PC-3 (cell line): ENCODE data around the gene ACER1. TPM values are rescaled to one million over a fixed set of nuclear protein-coding genes. Genes with fewer than 3 reads are reported as not detected.
A peak's percentile ranks its signal among the peaks of the same experiment; 100 is the strongest.

Experiments
- ATAC-seq: fragments of 200-7000 bp; cut with Tn5 transposase; 2 replicates; pipeline ENCODE4 v1.9.1; 2020; ENCODE audit warnings: mild to moderate bottlenecking, moderate library complexity
- BruUV-seq: library from RNA; stranded (reverse); fragments of 400-500 nt; replicated peaks from 2 replicates; lab custom pipeline; 2021; lab: Mats Ljungman, UMichigan
- CTCF ChIA-PET: fragments of 300-600 bp; sonication (Branson Sonifier 250); formaldehyde crosslinking; loops from one replicate; lab custom pipeline; 2022; ENCODE audit warnings: antibody characterized with exemption; lab: Charles Lee
- POLR2A ChIA-PET: fragments of 300-600 bp; sonication (Branson Sonifier 250); formaldehyde crosslinking; loops from one replicate; lab custom pipeline; 2022; ENCODE audit warnings: antibody characterized with exemption; ENCODE audit not compliant: unreplicated experiment; lab: Charles Lee
- DNase-seq: peaks from one replicate; pipeline ENCODE4 v3.0.0-alpha.2; 2015
- H2AFZ ChIP-seq: fragments of 300-600 bp; sonication (generic); 2 replicates; pipeline ENCODE4 v1.6.0; 2016; ENCODE audit warnings: antibody characterized with exemption, low read length
- H3F3A ChIP-seq: fragments of 300-600 bp; sonication (generic); one replicate; pipeline ENCODE4 v1.6.0; 2017; ENCODE audit warnings: antibody characterized with exemption, low read length, control low read depth, mild to moderate bottlenecking; ENCODE audit not compliant: unreplicated experiment
- H3K27ac ChIP-seq: fragments of 300-600 bp; sonication (generic); 2 replicates; pipeline ENCODE4 v1.5.1; 2016; ENCODE audit warnings: mild to moderate bottlenecking, low read length
- H3K27me3 ChIP-seq: fragments of 300-600 bp; sonication (generic); 2 replicates; pipeline ENCODE4 v1.6.1; 2016; ENCODE audit warnings: low read length, mixed read lengths
- H3K36me3 ChIP-seq: fragments of 300-600 bp; sonication (generic); 2 replicates; pipeline ENCODE4 v1.6.1; 2016; ENCODE audit warnings: low read depth, mixed run types, low read length, mixed read lengths
- H3K4me1 ChIP-seq: fragments of 300-600 bp; sonication (generic); 2 replicates; pipeline ENCODE4 v1.5.1; 2016; ENCODE audit warnings: low read length; ENCODE audit not compliant: insufficient read depth
- H3K4me2 ChIP-seq: fragments of 300-600 bp; sonication (generic); 2 replicates; pipeline ENCODE4 v1.6.0; 2016; ENCODE audit warnings: low read length
- H3K4me3 ChIP-seq: fragments of 300-600 bp; sonication (generic); 2 replicates; pipeline ENCODE4 v1.5.1; 2016; ENCODE audit warnings: mild to moderate bottlenecking, low read length, mixed read lengths
- H3K79me2 ChIP-seq: fragments of 300-600 bp; sonication (generic); 2 replicates; pipeline ENCODE4 v1.6.1; 2017; ENCODE audit warnings: low read length, mixed read lengths
- H3K9ac ChIP-seq: fragments of 300-600 bp; sonication (generic); 2 replicates; pipeline ENCODE4 v1.6.0; 2016; ENCODE audit warnings: mild to moderate bottlenecking, low read length
- H3K9me2 ChIP-seq: fragments of 300-600 bp; sonication (generic); replicated peaks from 2 replicates; pipeline ENCODE4 v1.6.1; 2016; ENCODE audit warnings: mixed run types, low read length, mixed read lengths
- H3K9me3 ChIP-seq: fragments of 300-600 bp; sonication (generic); 2 replicates; pipeline ENCODE4 v1.6.1; 2016; ENCODE audit warnings: low read length, mixed read lengths
- H4K20me1 ChIP-seq: fragments of 300-600 bp; sonication (generic); 2 replicates; pipeline ENCODE4 v1.6.1; 2016; ENCODE audit warnings: low read length, mixed read lengths
- EZH2 ChIP-seq: fragments of 300-600 bp; sonication (generic); IDR thresholded peaks from one replicate; pipeline ENCODE4 v1.6.1; 2017; ENCODE audit warnings: antibody characterized with exemption, mild to moderate bottlenecking, low read length; ENCODE audit not compliant: unreplicated experiment
- EZH2phosphoT487 ChIP-seq: fragments of 300-600 bp; sonication (generic); IDR thresholded peaks from 2 replicates; pipeline ENCODE4 v1.6.1; 2018; ENCODE audit warnings: mild to moderate bottlenecking, antibody characterized with exemption, low read length, borderline replicate concordance
- intact Hi-C: fragments of 100-400 bp; cut with micrococcal nuclease; formaldehyde crosslinking; loops from 2 replicates; pipeline ENCODE4 v1.9.0; 2023
- total RNA-seq: library from RNA; depleted of rRNA; stranded (reverse); fragments of >200 nt; gene quantifications from 2 replicates; pipeline ENCODE4 v1.2.3, GENCODE V29; 2014
- TF ChIP-seq, protein P1 (sequence below): fragments of 300-600 bp; sonication (generic); conservative IDR thresholded peaks from 2 replicates; pipeline ENCODE4 v1.5.1; 2017; ENCODE audit warnings: antibody characterized with exemption, low read depth, mild to moderate bottlenecking, low read length

The ACER1 gene
- total RNA-seq, 1 experiment from 2014 or later: not detected

DNA sequence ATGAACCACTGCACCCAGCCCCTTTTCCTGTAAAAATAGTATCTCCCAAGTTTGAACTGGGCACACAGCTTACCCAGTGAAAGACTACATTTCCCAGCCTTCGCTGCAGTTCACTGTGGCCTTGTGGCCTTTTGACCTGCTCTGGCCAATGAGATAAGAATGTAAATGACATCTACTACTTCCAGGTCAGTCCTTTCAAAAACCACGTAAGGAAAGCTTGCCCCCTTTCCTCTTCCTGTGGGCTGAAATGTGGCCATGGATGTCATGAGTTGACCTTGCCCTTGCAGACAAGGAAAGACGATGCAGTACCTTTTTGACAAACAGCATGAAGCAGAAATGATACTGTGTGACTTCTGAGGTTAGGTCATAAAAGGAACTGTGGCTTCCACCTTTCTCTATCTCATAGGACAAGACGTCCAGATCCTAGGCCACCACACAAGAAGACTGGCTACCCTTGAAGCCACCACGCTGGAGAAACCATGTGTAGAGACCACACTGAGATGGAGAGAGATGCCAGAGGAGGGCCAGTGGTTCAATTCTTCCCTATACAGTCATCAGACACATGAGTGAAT is 19.9 kb downstream of the ACER1 start:
- Histone ChIP-seq H2AFZ (no peak overlapping the region), H3K9me2 (no peaks in the 10 kb centered on the region), H3K27ac (no peak overlapping the region), H3K4me1 (no peaks in the 10 kb centered on the region), H3K4me3 (no peak overlapping the region), H3K27me3 (peaks cover 5% of the 10 kb centered on the region), H4K20me1 (no peaks in the 10 kb centered on the region), H3K9me3 (no peaks in the 10 kb centered on the region), H3K4me2 (no peak overlapping the region), H3F3A (no peaks in the 10 kb centered on the region), H3K9ac (no peak overlapping the region), H3K36me3 (no peaks in the 10 kb centered on the region), H3K79me2 (no peaks in the 10 kb centered on the region)
- DNase-seq (no peak), ATAC-seq (no peak)
- POLR2A ChIA-PET: interaction anchor here (1.2 kb wide), 1 partner anchor 48 kb away, joined by 3 read pairs; the partner anchor contains the start of gene CLPP
- intact Hi-C loops: no loop called here
- CTCF ChIA-PET: no interaction called here
- no TSS peak for BruUV-seq
- TF ChIP-seq, protein P1, sequence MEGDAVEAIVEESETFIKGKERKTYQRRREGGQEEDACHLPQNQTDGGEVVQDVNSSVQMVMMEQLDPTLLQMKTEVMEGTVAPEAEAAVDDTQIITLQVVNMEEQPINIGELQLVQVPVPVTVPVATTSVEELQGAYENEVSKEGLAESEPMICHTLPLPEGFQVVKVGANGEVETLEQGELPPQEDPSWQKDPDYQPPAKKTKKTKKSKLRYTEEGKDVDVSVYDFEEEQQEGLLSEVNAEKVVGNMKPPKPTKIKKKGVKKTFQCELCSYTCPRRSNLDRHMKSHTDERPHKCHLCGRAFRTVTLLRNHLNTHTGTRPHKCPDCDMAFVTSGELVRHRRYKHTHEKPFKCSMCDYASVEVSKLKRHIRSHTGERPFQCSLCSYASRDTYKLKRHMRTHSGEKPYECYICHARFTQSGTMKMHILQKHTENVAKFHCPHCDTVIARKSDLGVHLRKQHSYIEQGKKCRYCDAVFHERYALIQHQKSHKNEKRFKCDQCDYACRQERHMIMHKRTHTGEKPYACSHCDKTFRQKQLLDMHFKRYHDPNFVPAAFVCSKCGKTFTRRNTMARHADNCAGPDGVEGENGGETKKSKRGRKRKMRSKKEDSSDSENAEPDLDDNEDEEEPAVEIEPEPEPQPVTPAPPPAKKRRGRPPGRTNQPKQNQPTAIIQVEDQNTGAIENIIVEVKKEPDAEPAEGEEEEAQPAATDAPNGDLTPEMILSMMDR: no peak
- TF ChIP-seq EZH2 (no peak), EZH2phosphoT487 (no peak)

DNA sequence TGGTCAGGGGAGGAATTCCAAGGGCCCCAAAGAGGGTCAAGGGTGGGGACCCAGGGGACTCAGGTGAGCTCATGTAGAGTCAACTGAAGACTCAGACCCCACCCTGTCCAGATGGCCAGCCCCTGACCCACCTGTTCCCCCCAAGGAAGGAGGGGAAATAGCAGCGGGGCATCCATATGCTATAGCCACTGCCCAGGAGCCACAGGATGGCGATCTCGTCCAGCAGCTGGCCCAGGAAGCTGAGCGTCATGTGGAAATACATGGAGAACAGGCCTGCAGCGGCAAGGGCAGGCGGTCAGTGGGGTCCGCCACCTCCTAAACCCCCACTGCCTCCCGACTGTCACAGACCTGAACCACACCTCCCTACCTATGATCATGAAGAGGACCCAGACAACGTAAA is 21.4 kb downstream of the ACER1 start:
- H3K4me3 ChIP-seq: no peak overlapping the region
- H3K9me3 ChIP-seq: no peaks in the 10 kb centered on the region
- peak; percentile 13 for DNase-seq
- H3K9ac ChIP-seq: no peak overlapping the region
- H3K4me2 ChIP-seq: no peak overlapping the region
- H3K9me2 ChIP-seq: no peaks in the 10 kb centered on the region
- H3K79me2 ChIP-seq: no peaks in the 10 kb centered on the region
- H3F3A ChIP-seq: no peaks in the 10 kb centered on the region
- H3K4me1 ChIP-seq: no peaks in the 10 kb centered on the region
- no peak for TF ChIP-seq EZH2
- TF ChIP-seq, protein P1: peak; percentile 36; the same call in 1 of the 2 replicates
- no peak for ATAC-seq
- H3K27ac ChIP-seq: no peak overlapping the region
- H4K20me1 ChIP-seq: no peaks in the 10 kb centered on the region
- ChIA-PET CTCF (no interaction called here), POLR2A (no interaction called here)
- no TSS peak for BruUV-seq
- H3K27me3 ChIP-seq: peaks cover 5% of the 10 kb centered on the region
- intact Hi-C loops: no loop called here
- H3K36me3 ChIP-seq: no peaks in the 10 kb centered on the region
- no peak overlapping the region for H2AFZ ChIP-seq

DNA sequence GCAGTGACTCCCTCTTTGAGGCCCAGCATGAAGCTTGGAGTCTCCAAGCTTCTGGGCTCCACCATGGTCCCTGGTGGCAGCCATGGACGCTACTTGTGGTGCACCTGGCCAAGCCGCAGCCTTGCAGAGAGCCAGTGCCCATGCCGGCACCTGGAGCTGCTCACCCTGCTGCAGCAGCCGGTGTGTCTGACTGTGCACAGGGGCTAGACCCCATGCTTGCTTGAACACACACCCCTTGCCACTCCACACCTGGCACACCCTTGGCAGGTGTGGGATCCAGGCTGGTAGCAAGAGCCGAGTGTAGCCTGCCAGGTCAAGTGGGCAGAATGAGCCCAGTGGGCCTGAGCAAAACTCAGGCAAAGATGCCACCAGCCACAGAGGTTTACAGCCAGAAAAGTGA is 35.0 kb downstream of the ACER1 start:
- Histone ChIP-seq H3K4me3 (no peak overlapping the region), H3K9me3 (0 out of 2 replicates have a peak, but pooled peaks cover 8% of the 10 kb centered on the region), H3K9me2 (no peaks in the 10 kb centered on the region), H3K79me2 (no peaks in the 10 kb centered on the region), H3K36me3 (no peaks in the 10 kb centered on the region), H3K27ac (no peak overlapping the region), H3K27me3 (peaks cover 1% of the 10 kb centered on the region), H3K4me2 (no peak overlapping the region), H3K9ac (no peak overlapping the region), H3K4me1 (no peaks in the 10 kb centered on the region), H2AFZ (no peak overlapping the region), H4K20me1 (no peaks in the 10 kb centered on the region), H3F3A (no peaks in the 10 kb centered on the region)
- ATAC-seq (no peak), DNase-seq (no peak)
- ChIA-PET CTCF (interaction anchor here (1.1 kb wide), 1 partner anchor 172 kb away, joined by 5 read pairs; no protein-coding TSS in a partner anchor), POLR2A (no interaction called here)
- TF ChIP-seq EZH2phosphoT487 (no peak), EZH2 (no peak)
- TF ChIP-seq, protein P1: no peak
- intact Hi-C loops: loop anchor here (2.0 kb wide), 1 partner anchor 80 kb away; no protein-coding TSS in a partner anchor
- no TSS peak for BruUV-seq
